ENCODE data around the gene MADD.

- TF ChIP-seq CTCF (conservative IDR thresholded peaks at IDR 0.05; ENCODE audit: low read depth, low read length): no peak
- TF ChIP-seq EZH2 (IDR thresholded peaks at IDR 0.05; ENCODE audit: borderline replicate concordance, low read depth, low read length, poor library complexity, severe bottlenecking): no peak
These were observed 2.2 kb downstream of the MADD start for GRCh38 chr11:47271961-47272661.

Data from A673 (cell line).